Activated CD4-positive, CD25-positive, alpha-beta regulatory T cell (primary cell): ENCODE data around the gene KLHL22.

Experiments used
- DNase-seq, 4 experiments: peaks; one replicate each; lab custom pipeline; 2025; lab: John Stamatoyannopoulos, UW

KLHL22 gene

DNA sequence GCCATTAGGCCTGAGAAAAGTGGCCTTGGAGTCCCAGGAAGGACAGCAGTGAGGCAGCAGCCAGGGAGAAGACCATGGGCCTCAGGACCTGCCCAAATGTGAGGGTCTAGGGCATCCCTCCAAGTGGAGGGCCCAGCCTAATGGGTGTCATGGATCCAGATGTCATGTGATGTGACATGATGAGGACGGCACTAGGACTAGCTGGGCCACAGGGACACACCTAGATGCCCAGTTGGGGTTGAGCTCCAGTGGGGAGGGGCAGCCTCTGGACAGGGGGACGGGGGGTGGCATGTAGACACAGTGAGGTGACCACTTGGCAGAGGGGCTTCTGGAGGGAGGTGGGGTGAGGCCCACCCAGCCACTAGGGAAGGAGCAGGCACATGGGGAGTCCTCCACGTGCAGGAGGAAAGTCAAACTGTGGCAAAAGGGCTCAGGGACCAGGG lies 63.3 kb downstream of the KLHL22 start:
- DNase-seq = no peak

- DNase-seq = no peak
Observed at GRCh38 chr22:20431511-20432192, 63.9 kb downstream of the KLHL22 start.

DNA sequence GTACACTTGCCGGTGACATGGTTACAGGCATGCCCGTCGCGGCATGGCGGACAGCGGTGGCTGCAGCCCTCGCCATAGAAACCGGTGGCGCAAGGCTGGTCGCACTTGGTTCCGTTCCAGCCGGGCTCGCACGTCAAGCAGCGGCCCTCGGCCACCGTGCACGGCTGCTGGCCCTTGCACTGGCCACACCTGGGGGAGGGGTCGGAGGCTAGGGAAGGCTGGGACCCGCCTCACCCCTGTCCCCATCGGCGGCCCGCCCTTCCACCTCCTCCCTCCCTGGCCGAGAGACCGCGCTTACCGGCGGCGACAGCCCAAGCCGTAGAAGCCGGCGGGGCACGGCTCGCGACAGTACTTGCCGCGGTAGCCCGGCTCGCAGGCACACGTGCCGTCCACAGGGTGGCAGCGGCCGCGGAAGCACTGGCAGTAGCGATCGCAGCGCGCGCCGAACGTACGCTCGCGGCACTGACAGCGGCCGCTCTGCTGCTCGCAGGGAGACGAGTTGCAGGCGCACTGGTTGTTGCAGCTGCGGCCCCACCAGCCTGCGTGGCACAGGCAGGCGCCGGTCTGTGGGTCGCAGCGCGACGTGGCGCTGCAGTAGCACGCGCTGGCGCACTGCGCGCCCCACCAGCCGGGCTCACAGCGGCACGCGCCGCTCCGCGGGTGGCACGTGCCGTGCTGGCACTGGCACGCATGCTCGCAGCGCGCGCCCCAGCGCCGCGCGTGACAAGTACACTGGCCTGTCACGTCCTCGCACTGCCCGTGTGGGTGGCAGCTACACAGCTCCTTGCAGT lies 64.7 kb downstream of the KLHL22 start:
- DNase-seq = peak in 3 of 4 experiments; percentile 30 to 61 (median 56)

- DNase-seq = no peak
Observed at GRCh38 chr22:20430101-20430719, 65.4 kb downstream of the KLHL22 start.

- DNase-seq = peak; percentile 59 to 72 (median 70)
Observed at GRCh38 chr22:20429254-20430100, 66.1 kb downstream of the KLHL22 start.

DNA sequence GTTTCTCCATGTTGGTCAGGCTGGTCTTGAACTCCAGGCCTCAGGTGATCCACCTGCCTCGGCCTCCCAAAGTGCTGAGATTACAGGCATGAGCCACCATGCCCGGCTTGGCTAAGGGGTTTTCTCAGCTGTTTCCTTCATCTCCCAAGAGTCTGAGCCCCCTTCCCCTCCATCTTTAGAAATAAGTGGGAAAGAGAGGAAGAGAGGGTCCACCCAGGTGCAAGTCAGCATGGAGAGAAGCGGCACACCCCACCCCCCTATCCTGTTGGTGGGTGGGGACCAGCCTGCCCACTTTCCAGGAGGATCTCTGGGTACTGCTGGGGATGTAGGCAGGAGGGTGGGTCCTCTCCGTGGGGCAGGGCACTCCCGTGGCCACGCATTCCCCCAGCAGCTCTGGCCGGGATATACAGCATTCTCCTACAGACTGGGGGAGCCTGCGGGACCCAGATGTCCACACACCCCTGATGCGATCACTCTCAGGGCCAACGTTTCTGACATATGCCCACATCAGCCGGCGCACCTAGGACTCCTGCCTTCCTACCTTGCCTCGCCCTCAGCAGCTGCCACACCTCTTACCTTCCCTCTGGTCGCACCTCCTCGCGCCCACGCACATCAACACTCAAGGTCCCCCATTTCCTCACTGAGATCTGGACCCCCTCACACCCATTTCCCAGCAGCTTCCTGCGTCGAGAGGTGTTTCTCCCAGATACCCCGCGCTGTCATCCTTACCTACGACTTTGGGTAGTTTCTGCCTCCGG lies 66.9 kb downstream of the KLHL22 start:
- DNase-seq = no peak

GRCh38 chr22:20427945-20428417 lies 67.6 kb downstream of the KLHL22 start:
- no peak for DNase-seq

GRCh38 chr22:20427104-20427944 lies 68.3 kb downstream of the KLHL22 start:
- no peak for DNase-seq

DNA sequence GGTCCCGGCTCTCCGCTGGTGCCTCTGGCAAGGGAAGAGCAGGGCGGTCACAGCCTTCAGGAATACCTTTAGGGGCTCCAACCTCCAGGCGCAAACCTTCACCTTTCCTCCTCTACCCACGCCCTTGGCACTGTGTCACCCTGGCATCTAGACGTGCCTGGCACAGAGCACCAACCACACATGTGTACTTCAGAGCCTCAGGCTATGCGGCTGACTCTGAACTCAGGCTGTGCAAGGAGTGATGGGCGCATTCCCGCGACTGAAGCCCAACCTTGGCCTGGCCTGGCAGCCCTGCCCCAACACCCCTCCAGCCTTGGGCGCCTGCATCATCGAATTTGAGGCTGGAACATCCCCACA lies 69.4 kb downstream of the KLHL22 start:
- no peak for DNase-seq

DNA sequence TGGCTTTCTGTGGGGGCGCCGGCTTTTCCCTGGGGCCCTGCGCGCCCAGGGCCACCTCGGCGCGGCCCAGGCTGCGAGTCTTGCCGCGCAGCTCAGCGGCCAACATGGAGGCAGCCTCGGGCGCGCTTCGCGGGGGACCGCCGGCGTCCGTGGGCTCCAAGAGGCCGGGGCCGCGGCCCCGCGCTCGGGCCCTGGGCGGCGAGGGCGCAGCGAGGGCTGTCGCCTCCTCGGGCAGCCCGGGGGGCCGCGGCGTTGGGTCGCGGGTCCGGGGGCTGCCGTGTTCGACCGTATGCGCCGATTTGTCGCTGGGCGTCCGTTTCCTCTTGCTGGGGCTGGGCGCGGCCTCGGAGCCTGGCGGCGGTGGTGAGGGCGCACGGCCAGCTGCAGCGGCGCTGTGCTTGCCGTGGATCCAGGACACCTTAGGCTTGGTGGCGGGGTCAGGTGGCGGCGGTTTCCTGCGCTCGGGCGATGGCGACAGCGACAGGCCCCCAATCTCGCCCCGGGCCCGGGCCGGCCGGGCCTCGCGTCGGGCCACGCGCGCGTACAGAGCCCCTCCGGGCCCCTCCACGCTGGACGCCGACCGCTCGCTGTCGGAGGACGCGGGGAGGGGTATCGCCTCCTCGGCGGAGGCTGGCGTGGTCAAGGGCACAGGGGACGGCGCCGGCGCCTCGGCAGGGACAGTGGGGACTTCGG lies 69.9 kb downstream of the KLHL22 start:
- DNase-seq = no peak

DNA sequence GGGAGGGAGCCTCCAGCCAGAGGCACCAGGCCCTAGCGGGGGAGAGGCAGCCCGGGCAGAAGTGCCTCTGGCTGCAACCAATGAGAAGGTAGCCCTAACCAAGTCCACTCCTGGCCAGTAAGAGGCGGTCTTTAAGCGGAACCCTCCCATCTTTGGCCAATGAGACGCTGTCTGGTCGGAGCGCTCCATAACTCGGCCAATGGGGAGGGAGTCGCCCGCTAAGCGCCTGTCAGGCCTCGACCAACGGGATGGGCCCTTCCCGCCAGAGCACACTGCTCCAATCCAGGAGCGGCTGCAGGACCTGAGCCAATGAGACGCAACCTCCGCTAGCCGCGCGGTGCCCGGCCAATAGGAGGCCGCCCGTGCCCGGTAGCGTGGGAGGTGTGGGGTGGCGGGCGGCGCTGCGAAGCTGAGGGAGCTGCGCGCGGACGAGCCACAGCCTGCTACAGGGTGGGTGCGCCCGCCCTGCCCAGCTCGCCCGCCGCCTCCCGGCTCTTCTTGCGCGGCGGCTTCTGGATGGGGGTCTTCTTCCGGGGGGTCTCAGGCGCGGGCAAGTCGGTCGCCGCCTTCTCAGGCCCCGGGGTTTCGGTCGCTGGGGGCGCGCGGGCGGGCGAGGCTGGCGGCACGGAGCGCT lies 70.5 kb downstream of the KLHL22 start:
- no peak for DNase-seq

DNA sequence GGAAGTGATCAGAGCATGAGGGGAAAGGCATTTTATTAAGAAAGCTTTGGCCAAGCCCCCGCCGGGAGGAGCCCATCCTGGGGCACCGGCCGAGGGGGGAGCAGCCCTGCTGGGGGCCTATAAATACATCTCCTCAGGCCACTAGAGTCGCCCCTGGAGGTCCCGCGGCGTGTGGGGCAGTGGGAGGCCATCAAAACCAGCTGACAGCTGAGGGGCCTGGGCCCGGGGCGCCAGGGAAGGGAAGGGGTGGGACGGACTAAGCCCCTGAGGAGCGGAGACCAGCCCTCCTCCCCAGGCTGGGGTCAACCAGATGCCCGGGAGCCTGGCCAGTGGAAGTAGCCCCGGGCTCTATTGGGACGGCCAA lies 71.0 kb downstream of the KLHL22 start:
- no peak for DNase-seq

DNA sequence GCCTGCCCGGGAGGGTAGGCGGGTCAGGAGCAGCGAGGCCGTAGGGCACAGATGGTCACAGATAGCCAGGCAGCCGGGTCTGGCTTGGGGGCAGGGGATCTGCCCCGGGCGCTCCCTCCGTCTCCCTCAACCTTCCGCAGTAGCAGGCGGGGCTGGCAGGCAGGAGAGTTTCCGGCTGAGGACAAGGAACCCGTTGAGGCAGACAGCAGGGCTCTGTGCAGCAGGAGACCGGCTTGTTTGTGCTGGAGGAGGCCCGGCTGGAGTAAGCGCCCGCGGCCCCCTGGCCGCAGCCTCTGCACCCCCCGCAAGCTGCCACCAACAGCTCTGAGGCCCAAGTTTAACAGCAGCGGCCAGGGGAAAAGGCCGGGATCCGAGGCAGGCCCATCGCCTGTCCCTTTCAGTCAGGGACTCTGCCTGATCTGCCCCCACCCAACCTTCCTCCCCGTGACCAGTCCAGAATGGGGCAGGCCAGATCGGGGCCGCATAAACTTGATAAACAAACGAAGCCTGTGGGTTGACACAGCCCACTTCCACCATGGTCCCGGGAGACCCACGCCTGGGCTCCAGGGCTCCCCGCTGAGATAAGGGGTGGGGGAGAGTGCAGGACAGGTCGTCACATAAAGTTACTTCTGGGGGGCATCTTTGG lies 71.6 kb downstream of the KLHL22 start:
- DNase-seq = no peak

DNA sequence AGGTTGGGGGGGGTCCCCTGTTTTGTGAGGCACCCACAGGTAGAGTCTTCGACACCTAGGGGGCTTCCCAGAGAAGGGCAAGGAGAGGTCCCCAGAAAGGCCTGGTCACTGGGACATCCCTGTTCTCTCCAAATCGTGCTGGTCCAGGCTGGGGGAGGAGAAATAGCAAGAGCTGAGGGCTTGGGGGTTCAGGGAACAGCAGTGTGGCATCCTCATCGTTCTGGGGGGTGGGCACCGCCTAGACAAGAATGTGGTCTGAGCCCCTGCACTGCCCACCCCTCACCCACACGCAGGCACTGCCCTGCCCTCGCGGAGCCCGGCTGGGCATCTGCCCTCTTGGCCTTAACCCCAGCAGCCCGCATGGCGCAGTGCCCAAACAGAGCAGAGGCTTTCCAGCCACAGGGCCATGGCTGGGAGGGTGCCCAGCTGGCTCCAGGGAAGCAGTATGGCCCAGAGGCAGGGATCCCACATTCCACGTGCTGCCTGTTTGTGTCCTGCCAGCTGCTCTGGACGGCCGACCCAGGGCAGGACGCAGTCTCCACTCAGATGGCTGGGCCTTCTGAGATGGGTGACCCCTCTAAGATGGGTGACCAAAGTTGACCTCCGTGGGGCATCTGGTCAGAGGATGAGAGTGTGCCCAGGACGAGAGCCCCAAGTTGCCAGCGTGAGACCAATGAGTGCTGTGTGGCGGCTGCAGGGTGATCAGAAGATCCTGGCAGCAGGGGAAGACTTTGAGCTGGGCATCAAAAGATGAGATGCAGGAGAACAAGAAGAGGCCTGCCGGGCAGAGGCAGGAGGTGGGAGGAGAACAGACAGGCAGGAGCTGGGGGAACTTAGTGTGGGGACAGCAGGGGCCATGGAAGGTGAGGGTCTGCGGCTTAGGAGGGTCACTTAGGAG lies 72.3 kb downstream of the KLHL22 start:
- DNase-seq = no peak

GRCh38 chr22:20422271-20423007 lies 73.2 kb downstream of the KLHL22 start:
- DNase-seq = no peak

DNA sequence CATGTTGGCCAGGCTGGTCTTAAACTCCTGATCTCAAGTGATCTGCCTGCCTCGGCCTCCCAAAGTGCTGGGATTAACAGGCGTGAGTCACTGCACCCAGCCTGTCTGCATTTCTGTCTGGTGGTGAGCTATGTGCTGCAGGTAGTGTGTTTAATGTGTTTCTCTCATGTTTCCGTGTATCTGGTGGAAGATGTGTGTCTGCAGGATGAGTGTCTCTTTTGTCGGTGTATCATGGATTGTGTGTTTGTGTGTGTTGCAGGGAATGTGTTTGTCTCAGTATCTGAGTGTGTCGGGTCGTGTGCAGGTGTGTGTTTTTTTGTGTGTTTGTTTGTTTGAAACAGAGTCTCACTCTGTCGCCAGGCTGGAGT lies 74.1 kb downstream of the KLHL22 start:
- DNase-seq = no peak
